ENCODE results near the gene LARGE1.

LARGE1 gene

DNA sequence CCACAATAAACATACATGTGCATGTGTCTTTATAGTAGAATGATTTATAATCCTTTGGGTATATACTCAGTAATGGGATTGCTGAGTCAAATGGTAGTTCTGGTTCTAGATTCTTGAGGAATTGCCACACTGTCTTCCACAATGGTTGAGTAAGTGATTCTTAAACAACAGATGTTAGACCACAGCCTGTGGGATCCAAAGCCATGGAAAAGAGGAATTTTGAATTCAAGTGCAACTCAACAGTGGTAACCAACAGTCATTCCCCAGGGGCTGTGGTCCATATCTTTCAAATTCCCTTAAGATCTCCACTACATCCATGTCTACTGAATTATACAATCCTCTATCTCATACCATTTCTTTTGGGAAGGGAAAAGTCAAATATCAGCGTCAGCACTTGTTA lies 321.5 kb downstream of the LARGE1 start:
- TF ChIP-seq, protein P1, sequence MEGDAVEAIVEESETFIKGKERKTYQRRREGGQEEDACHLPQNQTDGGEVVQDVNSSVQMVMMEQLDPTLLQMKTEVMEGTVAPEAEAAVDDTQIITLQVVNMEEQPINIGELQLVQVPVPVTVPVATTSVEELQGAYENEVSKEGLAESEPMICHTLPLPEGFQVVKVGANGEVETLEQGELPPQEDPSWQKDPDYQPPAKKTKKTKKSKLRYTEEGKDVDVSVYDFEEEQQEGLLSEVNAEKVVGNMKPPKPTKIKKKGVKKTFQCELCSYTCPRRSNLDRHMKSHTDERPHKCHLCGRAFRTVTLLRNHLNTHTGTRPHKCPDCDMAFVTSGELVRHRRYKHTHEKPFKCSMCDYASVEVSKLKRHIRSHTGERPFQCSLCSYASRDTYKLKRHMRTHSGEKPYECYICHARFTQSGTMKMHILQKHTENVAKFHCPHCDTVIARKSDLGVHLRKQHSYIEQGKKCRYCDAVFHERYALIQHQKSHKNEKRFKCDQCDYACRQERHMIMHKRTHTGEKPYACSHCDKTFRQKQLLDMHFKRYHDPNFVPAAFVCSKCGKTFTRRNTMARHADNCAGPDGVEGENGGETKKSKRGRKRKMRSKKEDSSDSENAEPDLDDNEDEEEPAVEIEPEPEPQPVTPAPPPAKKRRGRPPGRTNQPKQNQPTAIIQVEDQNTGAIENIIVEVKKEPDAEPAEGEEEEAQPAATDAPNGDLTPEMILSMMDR (IDR thresholded peaks at IDR 0.05; ENCODE audit: low read depth, low read length): no peak
- DNase-seq (ENCODE audit: extremely low read depth, low read depth): no peak

DNA sequence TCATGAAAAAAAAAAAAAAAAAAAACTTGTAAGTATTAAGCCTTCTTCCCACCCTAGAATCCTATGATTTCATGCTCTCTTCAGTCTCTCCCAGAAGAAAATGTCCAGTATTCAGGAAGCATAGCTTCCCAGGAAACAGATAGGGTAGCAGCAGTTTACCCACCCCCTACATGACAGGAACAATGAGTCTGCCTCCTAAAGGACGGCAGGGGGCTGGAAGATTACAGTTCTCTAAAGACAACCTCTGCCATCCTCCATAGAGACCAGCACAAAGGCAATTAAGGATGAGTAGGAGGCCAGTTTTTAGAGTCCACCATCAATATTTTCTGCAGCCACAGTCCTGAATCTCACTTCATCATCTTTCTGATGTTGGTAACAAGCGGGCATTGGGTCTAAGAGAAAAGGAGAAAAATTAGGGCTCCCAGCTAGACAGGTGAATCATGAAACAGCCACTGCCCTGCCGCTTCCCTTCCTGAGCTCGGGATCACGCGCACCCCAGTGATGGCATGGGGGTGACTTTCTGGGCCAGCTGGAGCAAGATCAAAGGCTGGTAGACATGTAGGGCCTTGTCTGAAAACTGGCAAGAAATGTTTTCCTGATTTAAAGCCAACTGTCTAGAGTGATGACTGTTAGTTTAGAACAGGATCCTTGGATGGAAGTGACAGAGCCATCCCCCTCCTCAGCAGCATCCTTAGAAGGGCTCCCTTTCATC lies 322.8 kb downstream of the LARGE1 start:
- TF ChIP-seq, protein P1 (IDR thresholded peaks at IDR 0.05; ENCODE audit: low read depth, low read length): no peak
- no peak for DNase-seq (ENCODE audit: extremely low read depth, low read depth)

DNA sequence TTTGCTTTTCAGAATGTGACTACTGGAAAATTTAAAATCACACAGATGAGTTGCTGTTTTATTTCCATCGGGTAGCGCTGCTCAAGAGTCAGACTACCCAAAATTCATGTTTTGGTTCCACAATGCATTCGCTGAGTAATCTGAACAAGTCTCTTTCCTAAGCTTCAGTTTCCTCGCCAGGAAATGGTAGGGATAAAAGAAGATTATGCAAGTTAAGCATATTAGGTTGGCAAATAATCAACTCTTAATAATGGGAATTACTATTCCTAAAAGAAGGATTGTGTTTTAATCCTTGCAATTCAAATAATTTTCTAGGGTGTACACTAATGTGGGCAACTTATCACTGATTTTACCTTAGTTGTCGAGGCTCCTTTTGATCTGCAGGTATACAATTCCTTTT lies 326.5 kb downstream of the LARGE1 start:
- TF ChIP-seq, protein P1 (IDR thresholded peaks at IDR 0.05; ENCODE audit: low read depth, low read length): no peak
- no peak for DNase-seq (ENCODE audit: extremely low read depth, low read depth)

DNA sequence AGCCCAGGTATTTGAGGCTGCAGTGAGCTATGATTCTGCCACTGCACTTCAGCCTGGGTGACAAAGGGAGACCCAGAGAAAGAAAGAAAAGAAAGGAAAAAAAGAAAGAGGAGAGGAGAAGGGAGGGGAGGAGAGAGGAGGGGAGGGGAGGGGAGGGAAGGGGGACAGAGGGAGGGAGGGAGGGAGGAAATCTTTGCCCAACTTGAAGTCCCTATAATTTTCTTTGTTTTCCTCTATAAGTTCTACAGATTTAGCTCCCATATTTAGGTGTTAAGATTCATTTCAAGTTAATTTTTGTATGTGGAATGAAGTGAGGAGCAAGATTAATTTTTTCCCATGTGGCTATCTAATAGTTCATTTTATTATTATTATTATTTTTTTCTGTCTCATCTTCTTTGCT lies 328.3 kb downstream of the LARGE1 start:
- TF ChIP-seq, protein P1 (IDR thresholded peaks at IDR 0.05; ENCODE audit: low read depth, low read length): no peak
- DNase-seq (ENCODE audit: extremely low read depth, low read depth): no peak

DNA sequence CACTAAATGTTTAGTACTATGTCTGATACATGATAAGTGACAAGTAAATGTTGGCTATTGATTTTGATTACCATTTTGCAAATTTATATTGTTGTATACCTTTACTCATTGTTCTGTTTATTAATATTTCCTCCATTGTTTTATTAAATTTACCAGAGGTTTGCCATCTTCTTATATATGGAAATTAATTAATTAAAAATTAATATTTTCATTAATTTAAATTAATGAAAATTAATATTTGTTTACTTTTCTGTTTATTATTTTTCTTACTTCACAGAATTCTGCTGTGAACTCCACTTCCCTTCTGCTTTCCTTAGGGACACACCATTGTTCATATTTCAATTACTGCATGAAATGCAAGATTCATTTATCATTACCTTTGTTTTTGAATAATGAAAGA lies 331.0 kb downstream of the LARGE1 start:
- TF ChIP-seq, protein P1 (IDR thresholded peaks at IDR 0.05; ENCODE audit: low read depth, low read length): no peak
- DNase-seq (ENCODE audit: extremely low read depth, low read depth): no peak

DNA sequence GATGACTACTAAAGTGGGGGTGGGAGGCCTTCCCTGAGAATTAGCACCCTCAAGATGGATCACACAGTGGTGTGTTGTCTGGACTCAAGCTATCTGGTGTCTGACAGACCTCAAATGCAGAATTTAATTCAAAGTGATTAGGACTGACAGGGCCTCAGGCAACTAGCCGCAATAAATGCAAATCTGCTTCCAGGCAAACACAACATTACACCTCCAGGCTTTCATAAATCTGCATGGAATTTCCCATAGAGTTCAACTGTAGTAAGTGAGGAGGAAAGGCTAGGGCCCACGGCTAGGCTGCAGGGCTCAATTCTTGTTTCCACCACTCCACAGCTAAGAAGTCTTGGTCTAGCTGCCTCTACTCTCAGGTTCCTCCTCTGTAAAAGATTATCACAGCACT lies 331.4 kb downstream of the LARGE1 start:
- TF ChIP-seq, protein P1 (IDR thresholded peaks at IDR 0.05; ENCODE audit: low read depth, low read length): no peak
- no peak for DNase-seq (ENCODE audit: extremely low read depth, low read depth)

DNA sequence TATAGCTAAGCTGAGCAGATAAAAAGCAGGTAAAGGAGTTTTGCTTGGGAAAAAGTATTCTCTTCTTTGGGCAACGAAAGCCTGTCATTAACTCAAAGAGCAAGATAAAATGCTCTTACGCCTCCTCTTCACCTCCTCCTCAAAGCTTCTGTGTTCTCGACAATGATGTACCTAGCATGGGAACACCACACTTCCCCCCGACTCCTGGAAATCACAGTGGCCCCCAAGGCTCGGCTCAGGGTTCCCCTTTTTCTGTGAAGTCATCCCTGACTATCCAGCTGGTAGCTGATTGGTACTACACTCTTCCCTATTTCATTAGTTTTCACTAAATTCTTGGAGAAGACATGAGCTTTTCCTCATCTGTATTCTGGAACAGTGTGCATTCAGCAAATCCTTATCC lies 336.1 kb downstream of the LARGE1 start:
- TF ChIP-seq, protein P1 (IDR thresholded peaks at IDR 0.05; ENCODE audit: low read depth, low read length): no peak
- DNase-seq (ENCODE audit: extremely low read depth, low read depth): no peak

Measured in AG09319 (cell line).